Bronchial epithelial cell (primary cell): Measurements from ENCODE around the gene CDK5RAP3. TPM values are rescaled to one million over a fixed set of nuclear protein-coding genes. Genes with fewer than 3 reads are reported as not detected.
"Not testable (repeated sequence)": the region's sequence is repeated elsewhere in the genome, so short reads cannot be mapped to it uniquely, and the experiment has no call there.

ENCODE experiments used
- DNase-seq: peaks from one replicate; pipeline ENCODE4 v3.0.0-alpha.2; 2010; ENCODE audit warnings: low read depth
- FAIRE-seq: peaks from 2 replicates; lab custom pipeline; 2011; peaks lifted over from hg19 to GRCh38; lab: Jason Lieb, UNC
- H3K27me3 ChIP-seq: 2 replicates; pipeline ENCODE4 v1.5.1; 2011; ENCODE audit warnings: low read length; ENCODE audit not compliant: control insufficient read depth, insufficient read depth
- H3K36me3 ChIP-seq: 2 replicates; pipeline ENCODE4 v1.5.1; 2011; ENCODE audit warnings: low read length; ENCODE audit not compliant: control insufficient read depth, insufficient read depth
- H3K4me3 ChIP-seq: 2 replicates; pipeline ENCODE4 v1.5.1; 2011; ENCODE audit warnings: mild to moderate bottlenecking, low read depth, low read length, control low read depth
- total RNA-seq: library from RNA; depleted of rRNA; stranded (reverse); fragments of >200 nt; gene quantifications from 2 replicates; pipeline ENCODE4 v1.2.1, GENCODE V29; 2014
- TF ChIP-seq, protein P1 (sequence below): IDR thresholded peaks from 2 replicates; pipeline ENCODE4 v1.5.1; 2011; ENCODE audit warnings: mild to moderate bottlenecking, moderate library complexity, low read length, control low read depth, inconsistent platforms; ENCODE audit not compliant: insufficient read depth, severe bottlenecking

The CDK5RAP3 gene
- total RNA-seq, 1 donor from 2014 or later: 89.8 TPM

- peaks cover 11% of the 10 kb centered on the region for H3K36me3 ChIP-seq
- DNase-seq: no peak
- no peak for FAIRE-seq
- no peaks in the 10 kb centered on the region for H3K27me3 ChIP-seq
- no peak overlapping the region for H3K4me3 ChIP-seq
- TF ChIP-seq, protein P1, sequence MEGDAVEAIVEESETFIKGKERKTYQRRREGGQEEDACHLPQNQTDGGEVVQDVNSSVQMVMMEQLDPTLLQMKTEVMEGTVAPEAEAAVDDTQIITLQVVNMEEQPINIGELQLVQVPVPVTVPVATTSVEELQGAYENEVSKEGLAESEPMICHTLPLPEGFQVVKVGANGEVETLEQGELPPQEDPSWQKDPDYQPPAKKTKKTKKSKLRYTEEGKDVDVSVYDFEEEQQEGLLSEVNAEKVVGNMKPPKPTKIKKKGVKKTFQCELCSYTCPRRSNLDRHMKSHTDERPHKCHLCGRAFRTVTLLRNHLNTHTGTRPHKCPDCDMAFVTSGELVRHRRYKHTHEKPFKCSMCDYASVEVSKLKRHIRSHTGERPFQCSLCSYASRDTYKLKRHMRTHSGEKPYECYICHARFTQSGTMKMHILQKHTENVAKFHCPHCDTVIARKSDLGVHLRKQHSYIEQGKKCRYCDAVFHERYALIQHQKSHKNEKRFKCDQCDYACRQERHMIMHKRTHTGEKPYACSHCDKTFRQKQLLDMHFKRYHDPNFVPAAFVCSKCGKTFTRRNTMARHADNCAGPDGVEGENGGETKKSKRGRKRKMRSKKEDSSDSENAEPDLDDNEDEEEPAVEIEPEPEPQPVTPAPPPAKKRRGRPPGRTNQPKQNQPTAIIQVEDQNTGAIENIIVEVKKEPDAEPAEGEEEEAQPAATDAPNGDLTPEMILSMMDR: no peak
Observed at GRCh38 chr17:47982645-47983390, 11.9 kb downstream of the CDK5RAP3 start.

DNA sequence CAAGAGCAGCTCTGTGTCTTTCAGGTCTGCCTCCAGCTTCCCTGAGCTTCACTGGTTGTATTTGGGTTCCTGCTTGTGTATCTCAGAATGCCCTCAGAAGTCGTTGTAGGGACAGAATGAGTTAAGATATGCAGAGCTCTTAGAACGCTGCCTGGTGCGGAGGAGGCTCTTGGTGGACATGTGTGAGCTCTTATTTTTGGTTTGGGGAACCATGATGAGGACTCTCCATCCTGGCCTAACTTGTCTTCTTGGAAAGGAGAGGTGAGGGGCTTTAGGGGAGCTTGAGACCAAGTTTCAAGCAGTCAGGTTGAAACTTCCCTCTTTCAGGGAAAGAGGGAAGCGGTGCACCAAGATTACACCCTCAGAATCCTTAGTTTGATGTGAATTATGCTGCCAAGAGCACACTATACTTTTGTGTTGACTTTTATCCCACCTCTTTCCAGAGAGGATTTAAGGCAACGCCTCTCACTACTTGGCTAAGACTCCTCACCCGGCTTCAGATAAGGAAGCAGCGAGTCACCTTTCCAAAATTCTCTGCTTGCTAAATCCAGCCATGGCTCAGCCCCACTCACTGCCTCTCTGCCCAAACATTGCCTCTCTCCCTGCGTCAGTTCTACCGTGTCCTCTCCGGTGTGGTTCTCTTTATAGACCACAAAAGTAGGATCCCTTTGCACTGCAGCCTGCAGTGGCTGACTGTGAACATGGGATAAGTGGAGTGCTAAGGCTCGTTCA, 12.7 kb downstream of the CDK5RAP3 start:
- Histone ChIP-seq H3K27me3 (no peaks in the 10 kb centered on the region), H3K4me3 (no peak overlapping the region), H3K36me3 (peaks cover 8% of the 10 kb centered on the region)
- no peak for FAIRE-seq
- TF ChIP-seq, protein P1: no peak
- no peak for DNase-seq

GRCh38 chr17:47986520-47986919, 15.6 kb downstream of the CDK5RAP3 start:
- FAIRE-seq: no peak

GRCh38 chr17:47987240-47987835, 16.4 kb downstream of the CDK5RAP3 start:
- Histone ChIP-seq H3K27me3 (no peaks in the 10 kb centered on the region), H3K36me3 (no peaks in the 10 kb centered on the region), H3K4me3 (no peak overlapping the region)
- TF ChIP-seq, protein P1: no peak
- DNase-seq: no peak
- FAIRE-seq: no peak

More at GRCh38 chr17:47986520-47986919, 15.6 kb downstream of the CDK5RAP3 start:
- Histone ChIP-seq H3K27me3 (no peaks in the 10 kb centered on the region), H3K36me3 (no peaks in the 10 kb centered on the region), H3K4me3 (no peak overlapping the region)
- no peak for DNase-seq
- TF ChIP-seq, protein P1: no peak

- H3K27me3 ChIP-seq, H3K36me3 ChIP-seq, H3K4me3 ChIP-seq, FAIRE-seq, DNase-seq: not testable (repeated sequence)
Observed at GRCh38 chr17:47988445-47988844, 17.5 kb downstream of the CDK5RAP3 start.

DNA sequence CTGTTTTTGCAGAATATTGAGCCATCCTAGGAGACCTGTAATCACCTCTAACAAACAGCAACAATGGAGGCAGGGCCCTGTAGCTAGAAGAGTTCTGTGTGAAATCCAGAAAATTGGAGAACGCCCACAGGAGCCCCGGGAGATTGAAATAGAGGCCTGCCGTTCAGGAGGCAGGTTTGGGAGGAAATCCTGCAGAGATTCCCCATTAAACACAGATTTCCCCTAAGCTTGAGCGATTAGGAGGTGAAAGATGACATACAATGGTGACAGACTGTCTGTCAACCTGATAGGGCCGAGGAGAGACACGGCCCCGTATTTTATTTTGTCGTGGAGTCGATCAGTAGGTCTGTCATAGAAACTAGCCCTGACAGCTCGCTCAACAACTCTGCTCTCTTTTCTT, 18.2 kb downstream of the CDK5RAP3 start:
- Histone ChIP-seq H3K36me3 (no peaks in the 10 kb centered on the region), H3K27me3 (no peaks in the 10 kb centered on the region), H3K4me3 (no peak overlapping the region)
- FAIRE-seq: no peak
- no peak for DNase-seq
- TF ChIP-seq, protein P1: no peak
